Esophagus squamous epithelium (tissue), 4 donors: ENCODE measurements around the gene GDAP1L1.

Experiments used
- CTCF ChIP-seq, 6 experiments: fragments of 450-650 bp in 4 of 6; fragments of 200-600 bp in 2 of 6; sonication (generic) in 2 of 6; IDR thresholded peaks; one replicate each; pipeline ENCODE4 v1.5.1; 2016 to 2019; ENCODE audit warnings: antibody characterized with exemption in 6 of 6, mild to moderate bottlenecking in 4 of 6, moderate library complexity in 4 of 6
- POLR2A ChIP-seq, 4 donors: fragments of 450-650 bp; IDR thresholded peaks; one replicate each; pipeline ENCODE4 v1.6.1; 2017; ENCODE audit warnings: antibody characterized with exemption in 4 of 4, mild to moderate bottlenecking in 4 of 4, moderate library complexity in 3 of 4

- TF ChIP-seq CTCF (IDR thresholded peaks at IDR 0.05): no peak
- TF ChIP-seq POLR2A (IDR thresholded peaks at IDR 0.05): no peak
These were observed 81.3 kb downstream of the GDAP1L1 start for GRCh38 chr20:44328428-44328827.
